GM18511 (cell line): ENCODE results near the gene CHRNA4.

Experiments
- ATAC-seq: cut with Tn5 transposase; IDR thresholded peaks from one replicate; pipeline ENCODE4 v1.9.1; 2021; ENCODE audit warnings: mild to moderate bottlenecking, moderate library complexity; ENCODE audit not compliant: unreplicated experiment

Gene CHRNA4

GRCh38 chr20:63364801-63365585 lies 3.8 kb upstream of the CHRNA4 start:
- ATAC-seq = no peak

GRCh38 chr20:63363981-63364561 lies 2.9 kb upstream of the CHRNA4 start:
- ATAC-seq = no peak

GRCh38 chr20:63363013-63363957 lies 2.1 kb upstream of the CHRNA4 start:
- ATAC-seq = no peak

- ATAC-seq = no peak
Measured at GRCh38 chr20:63362436-63363009, 1.4 kb upstream of the CHRNA4 start.

GRCh38 chr20:63361519-63362435 lies 628 bp upstream of the CHRNA4 start:
- no peak for ATAC-seq

GRCh38 chr20:63359937-63360849 lies 956 bp downstream of the CHRNA4 start:
- no peak for ATAC-seq

- ATAC-seq = no peak
Measured at GRCh38 chr20:63359164-63359934, 1.8 kb downstream of the CHRNA4 start.

GRCh38 chr20:63357921-63358905 lies 2.9 kb downstream of the CHRNA4 start:
- no peak for ATAC-seq

- no peak for ATAC-seq
Measured at GRCh38 chr20:63356931-63357879, 3.9 kb downstream of the CHRNA4 start.

- no peak for ATAC-seq
Measured at GRCh38 chr20:63356511-63356910, 4.6 kb downstream of the CHRNA4 start.

- ATAC-seq = no peak
Measured at GRCh38 chr20:63355781-63356295, 5.3 kb downstream of the CHRNA4 start.

- no peak for ATAC-seq
Measured at GRCh38 chr20:63354636-63355350, 6.4 kb downstream of the CHRNA4 start.

GRCh38 chr20:63352811-63353221 lies 8.3 kb downstream of the CHRNA4 start:
- no peak for ATAC-seq

GRCh38 chr20:63351811-63352591 lies 9.1 kb downstream of the CHRNA4 start:
- ATAC-seq = no peak
